ENCODE data around the gene PAQR4.

Gene PAQR4

DNA sequence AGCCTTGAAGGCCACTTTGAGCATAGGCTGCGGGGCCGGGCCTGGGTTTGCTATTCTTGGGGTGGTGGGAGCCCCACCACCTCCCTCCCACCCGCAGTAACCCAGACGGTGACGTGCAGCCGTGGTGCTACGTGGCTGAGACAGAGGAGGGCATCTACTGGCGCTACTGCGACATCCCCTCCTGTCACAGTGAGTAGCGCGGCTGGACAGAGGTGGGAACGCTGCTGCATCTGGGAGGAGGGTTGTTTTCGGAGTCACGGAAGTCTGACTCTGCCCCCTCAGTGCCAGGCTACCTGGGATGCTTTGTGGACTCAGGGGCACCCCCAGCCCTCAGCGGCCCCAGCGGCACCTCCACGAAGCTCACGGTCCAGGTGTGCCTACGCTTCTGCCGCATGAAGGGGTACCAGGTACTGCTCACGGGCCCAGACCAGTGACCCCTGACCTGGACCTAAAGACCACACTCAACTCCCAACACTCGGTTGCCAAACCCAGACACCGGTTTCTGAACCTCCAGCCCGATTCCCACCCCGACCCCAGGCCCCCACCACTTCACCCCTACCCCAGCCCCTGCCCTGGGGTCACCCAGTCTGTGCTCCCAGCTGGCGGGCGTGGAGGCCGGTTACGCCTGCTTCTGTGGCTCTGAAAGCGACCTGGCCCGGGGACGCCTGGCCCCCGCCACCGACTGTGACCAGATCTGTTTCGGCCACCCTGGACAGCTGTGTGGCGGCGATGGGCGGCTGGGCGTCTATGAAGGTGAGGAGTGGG, 2.9 kb upstream of the PAQR4 start:
- no peak for DNase-seq

DNA sequence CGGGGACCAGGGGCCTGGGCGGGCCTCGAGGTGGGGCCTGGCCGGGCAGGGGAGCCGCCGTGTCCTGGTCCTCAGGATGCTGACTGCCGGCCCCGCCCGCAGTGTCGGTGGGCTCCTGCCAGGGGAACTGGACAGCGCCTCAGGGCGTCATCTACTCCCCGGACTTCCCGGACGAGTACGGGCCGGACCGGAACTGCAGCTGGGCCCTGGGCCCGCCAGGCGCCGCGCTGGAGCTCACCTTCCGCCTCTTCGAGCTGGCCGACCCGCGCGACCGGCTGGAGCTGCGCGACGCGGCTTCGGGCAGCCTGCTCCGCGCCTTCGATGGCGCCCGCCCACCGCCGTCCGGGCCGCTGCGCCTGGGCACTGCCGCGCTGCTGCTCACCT, 2.3 kb upstream of the PAQR4 start:
- DNase-seq, result no peak

- DNase-seq, result no peak
Observed at GRCh38 chr16:2967211-2967631, 1.9 kb upstream of the PAQR4 start.

GRCh38 chr16:2967721-2968161, 1.4 kb upstream of the PAQR4 start:
- DNase-seq, result no peak

DNA sequence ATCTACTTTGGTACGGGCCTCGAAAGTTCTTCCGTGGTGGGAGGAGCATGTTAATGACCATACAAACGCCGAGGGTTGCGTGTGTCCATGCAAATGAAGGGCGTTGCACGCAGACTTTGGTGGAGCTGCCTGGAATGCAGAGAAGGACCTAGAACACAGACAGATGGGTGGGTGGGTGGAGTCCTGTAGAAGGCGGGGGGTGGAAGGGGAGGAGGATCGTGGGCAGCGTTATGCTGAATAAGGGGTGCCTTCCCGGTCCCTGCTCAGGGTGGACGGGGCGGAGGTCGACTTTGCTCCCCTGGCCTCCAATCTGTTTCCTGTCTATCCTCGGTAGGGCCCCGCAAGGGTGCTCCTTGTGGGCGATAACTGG, 795 bp upstream of the PAQR4 start:
- DNase-seq, result no peak

- DNase-seq, result peak; percentile 80
Observed at GRCh38 chr16:2969545-2970521, 685 bp downstream of the PAQR4 start.

- no peak for DNase-seq
Observed at GRCh38 chr16:2970563-2970962, 1.4 kb downstream of the PAQR4 start.

DNA sequence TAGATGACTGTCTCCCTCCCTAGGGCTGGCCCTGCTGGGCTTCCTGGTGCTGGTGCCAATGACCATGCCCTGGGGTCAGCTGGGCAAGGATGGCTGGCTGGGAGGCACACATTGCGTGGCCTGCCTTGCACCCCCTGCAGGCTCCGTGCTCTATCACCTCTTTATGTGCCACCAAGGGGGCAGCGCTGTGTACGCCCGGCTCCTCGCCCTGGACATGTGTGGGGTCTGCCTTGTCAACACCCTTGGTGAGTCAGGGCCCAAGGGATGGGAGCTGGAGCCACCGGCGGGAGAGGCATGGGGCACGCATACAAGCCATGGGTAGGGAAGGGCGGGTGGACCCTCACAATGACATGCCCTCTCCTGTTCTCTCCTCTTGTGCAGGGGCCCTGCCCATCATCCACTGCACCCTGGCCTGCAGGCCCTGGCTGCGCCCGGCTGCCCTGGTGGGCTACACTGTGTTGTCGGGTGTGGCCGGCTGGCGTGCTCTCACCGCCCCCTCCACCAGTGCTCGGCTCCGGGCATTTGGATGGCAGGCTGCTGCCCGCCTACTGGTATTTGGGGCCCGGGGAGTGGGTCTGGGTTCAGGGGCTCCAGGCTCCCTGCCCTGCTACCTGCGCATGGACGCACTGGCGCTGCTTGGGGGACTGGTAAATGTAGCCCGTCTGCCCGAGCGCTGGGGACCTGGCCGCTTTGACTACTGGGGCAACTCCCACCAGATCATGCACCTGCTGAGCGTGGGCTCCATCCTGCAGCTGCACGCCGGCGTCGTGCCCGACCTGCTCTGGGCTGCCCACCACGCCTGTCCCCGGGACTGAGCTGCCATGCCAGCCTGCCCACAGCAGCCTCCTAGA, 2.2 kb downstream of the PAQR4 start:
- DNase-seq, result no peak

DNA sequence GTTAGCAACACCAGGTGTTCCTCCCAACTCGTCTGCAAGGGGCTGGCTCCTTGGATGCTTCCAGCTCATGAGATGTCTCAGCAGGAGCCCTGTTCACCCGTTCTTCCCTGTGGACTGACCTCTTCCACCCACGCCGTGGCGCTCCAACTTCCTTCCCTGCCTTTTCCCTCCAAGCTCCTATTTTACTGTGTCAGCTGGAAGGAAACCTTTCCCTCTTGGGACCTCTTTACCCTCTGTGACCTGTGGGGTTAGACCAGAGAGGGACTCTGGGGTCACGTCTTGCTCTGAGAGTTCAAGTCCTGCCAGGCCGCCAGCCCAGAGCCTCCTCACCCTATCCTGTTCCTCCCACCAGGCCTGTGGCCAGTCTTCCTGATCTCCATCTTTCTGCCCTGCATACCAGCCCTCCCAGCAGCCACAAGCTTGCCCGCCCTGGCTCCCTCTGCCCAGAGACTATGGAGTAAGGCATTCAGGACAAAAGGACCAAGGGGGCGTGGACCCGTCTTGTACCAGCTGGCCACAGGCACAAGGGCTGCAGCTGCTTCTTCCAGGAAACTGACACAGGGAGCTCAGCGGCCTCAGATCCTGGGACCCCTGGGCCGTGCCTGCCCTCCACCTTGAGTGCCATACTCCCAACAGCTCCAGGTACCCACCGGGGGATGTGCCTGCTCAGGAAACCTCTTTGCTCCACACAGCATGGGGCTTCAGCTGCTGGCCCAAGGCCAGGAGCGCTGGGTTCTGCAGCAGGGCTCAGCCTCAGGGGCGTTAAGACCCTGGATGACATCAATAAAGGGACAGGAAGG, 3.0 kb downstream of the PAQR4 start:
- no peak for DNase-seq

DNA sequence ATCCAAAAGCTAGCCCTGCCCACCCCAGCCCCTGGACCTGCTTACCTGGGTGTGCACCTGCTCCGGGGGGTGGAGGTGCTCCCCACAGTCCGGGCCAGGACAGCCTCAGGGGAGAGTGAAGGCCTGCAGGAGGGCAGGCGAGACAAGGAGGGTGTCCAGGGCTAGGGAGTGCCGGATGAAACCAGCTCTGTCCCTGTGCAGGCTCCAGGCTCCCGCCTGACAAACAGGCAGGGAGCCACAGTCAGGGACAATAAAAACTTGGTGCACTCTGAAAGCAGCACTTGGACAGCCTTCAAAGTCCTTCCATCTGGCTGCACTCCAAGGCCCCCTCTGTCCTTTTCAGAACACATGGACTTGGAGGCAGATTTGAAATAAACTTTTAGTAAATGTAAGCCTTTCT, 3.9 kb downstream of the PAQR4 start:
- DNase-seq, result no peak

DNA sequence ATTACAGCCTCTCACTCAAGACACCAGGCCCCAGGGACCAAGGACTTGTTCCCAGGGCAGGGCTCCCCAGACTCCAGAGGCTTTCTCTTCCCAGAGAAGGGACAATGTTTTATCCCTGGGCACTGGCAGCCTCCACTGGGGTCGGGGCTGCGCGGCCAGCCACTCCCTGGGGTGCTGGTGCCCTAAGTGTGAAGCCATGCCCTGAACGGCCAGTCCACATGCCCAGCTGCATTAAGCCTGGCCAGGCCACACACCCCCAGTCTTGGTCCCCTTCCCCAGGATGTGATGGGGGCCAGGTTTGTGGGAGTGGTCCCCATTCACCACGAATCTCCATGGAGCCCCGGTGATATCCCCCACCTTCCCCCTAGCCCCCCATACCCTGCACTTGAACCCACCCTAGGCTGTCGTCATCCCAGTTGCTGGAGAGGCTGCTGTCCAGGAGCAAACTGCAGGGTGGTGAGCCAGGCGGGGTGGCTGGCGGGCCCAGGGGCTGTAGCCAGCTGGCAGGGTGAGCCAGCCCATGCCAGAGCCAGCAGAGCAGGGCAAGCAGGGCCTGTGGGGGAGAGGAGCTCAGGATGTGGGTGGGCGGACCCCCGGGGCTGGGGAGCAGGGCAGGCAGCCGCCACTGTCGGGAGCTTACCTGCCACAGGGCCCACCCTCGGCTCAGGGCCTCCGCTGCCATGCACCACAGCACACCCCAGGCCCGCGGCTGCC, 4.6 kb downstream of the PAQR4 start:
- DNase-seq, result no peak

DNA sequence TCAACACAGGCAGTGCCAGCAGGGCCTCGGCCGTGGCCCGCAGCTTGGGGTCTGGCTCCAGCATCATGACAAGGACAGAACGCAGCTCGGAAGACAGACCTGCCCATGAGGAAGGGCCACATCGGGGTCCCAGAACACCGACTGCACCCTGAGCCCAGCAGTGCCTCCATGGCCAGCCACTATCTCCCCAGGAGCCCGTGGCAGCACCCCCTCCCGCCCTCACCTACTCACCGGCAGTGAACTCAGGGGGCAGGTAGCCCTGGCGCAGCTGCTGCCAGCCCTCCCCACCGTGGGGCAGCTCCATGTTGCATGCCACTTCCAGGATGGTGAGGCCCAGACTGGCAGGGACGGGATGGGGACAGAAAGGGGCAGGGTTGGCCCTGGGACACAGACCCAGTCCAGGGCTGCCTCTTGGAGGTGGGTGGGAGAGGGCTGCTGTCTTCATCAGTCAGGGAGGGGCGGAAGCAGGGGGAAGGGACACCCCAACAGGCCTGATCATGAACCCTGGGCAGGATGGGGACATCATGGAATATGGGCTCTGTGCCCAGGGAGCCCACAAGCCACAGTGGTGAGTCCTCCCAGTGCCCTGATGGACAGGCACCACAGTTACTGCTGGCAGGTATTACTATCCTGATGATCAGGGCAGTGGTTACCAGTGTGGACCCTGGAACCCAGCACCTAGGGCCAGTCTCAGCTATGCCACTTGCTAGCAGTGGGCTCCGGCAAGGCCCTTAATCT, 5.3 kb downstream of the PAQR4 start:
- no peak for DNase-seq

GRCh38 chr16:2975161-2975795, 6.1 kb downstream of the PAQR4 start:
- no peak for DNase-seq

GRCh38 chr16:2976201-2976600, 7.1 kb downstream of the PAQR4 start:
- DNase-seq, result no peak

DNA sequence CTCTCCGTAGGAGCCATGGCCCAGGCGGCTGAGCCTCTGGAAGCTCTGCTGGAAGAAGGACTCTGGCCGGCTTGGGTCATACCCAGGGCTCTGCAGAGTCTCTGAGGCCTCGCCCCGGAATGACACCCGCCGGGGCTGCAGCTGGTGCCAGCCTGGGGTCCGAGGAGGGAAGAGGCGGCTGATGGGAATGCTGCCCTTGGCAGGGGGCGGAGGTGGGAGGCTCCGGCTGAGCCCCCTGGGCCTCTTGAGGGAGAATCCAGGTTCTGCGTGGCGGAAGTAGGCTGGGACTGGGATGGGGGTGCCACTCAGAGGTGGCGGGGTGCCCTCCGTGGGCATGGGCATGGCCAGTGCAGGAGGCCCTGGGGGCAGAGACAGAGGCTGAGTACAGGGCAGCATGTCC, 7.5 kb downstream of the PAQR4 start:
- DNase-seq, result no peak

- no peak for DNase-seq
Observed at GRCh38 chr16:2977440-2977839, 8.3 kb downstream of the PAQR4 start.

DNA sequence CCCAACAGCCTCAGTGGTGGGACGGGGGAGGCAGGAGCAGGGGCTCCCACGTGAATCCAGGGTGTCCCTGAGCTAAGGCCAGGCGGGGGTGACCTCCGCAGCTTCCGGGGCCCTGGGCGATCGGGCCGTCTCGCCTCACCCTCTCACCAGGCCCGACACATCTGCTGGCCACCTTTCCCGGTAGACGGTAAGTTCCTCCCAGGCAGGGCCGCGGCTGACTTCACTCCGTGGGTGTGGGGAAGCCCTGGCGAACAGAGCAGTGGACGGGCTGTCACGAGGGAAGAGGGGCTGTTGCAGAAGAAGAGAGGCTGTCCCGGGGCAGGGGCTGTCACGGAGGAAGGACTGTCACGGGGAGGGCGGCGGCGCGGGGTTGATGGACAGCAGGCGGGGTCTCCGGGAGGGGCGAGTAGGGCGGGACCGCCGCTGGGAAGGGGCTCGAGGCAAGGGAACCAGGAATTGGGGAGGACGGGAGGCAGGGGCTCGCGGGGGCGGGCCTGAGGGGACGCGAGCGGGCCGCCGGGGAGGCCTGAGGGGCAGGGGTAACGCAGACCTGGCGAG, 10.6 kb downstream of the PAQR4 start:
- no peak for DNase-seq

DNA sequence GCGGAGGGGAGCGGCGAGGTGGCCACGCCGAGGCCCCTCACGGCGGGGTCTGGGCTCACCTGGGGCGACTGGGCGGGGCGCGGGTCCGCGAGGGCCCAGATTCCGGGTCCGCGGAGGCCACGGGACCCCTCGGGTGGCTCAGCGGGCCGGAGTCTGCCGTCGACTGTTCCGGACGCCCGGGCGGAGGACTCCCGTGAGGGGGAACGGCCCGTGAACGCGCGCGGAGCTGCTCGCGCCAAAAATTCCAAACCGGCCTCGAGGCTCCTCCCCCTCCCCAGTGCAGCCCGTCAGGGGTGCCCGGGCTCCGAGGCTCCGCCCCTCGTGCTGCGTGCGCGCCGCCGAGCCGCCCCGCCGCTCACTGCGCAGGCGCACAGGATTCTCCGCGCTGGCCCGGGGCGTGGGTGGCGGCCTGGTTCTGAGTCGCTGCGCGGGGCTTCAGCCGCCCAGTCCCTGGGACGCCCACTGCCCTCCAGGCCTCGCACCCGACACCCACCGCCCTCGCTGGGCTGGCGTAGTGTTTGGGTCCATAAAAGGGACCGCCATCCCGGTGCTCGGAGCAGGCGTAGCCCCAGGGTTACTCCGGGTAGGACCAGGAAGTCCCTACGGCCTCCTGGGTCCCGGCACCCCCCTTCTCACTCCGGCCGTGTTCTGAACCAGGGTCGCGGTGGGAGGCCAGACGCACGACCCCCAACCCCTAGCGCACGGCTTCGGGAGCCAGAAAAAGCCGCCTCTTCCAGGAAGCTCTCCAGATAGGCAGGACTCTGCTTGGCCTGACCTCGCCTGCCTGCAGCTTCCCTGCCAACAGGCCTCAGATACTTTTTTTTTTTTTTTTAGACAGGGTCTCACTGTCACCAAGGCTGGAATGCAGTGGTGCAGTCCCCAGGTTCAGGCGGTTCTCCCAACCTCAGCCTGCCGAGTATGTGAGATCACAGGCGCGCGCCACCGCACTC, 11.4 kb downstream of the PAQR4 start, which contains the start of gene PKMYT1:
PKMYT1 (minus strand) TSS at position 220 of the 950 bp plus-strand sequence. CDS start 789 bp downstream, outside the sequence.
- peak; percentile 96 for DNase-seq
